HG03039 (cell line): Measurements from ENCODE around the gene KRTAP5-9.
"Not testable (repeated sequence)": the region's sequence is repeated elsewhere in the genome, so short reads cannot be mapped to it uniquely, and the experiment has no call there.

Source experiments
- ATAC-seq: cut with Tn5 transposase; IDR thresholded peaks from one replicate; pipeline ENCODE4 v1.9.1; 2021; ENCODE audit warnings: mild to moderate bottlenecking, moderate library complexity; ENCODE audit not compliant: unreplicated experiment

The KRTAP5-9 gene

GRCh38 chr11:71557257-71557656 is 9.0 kb downstream of the KRTAP5-9 start:
- no peak for ATAC-seq

GRCh38 chr11:71558996-71559395 is 10.8 kb downstream of the KRTAP5-9 start:
- ATAC-seq: no peak

- ATAC-seq: no peak
Measured at GRCh38 chr11:71562120-71562519, 13.9 kb downstream of the KRTAP5-9 start.

GRCh38 chr11:71563406-71563805 is 15.2 kb downstream of the KRTAP5-9 start:
- ATAC-seq: no peak

GRCh38 chr11:71564430-71564829 is 16.2 kb downstream of the KRTAP5-9 start:
- ATAC-seq: no peak

- no peak for ATAC-seq
Measured at GRCh38 chr11:71565263-71565662, 17.0 kb downstream of the KRTAP5-9 start, which contains the start of gene KRTAP5-10. TSS of gene KRTAP5-10 (plus strand) at chr11:71565563. CDS start at chr11:71565588, 25 bp downstream.

- ATAC-seq: no peak
Measured at GRCh38 chr11:71566081-71566620, 17.9 kb downstream of the KRTAP5-9 start.

- ATAC-seq: not testable (repeated sequence)
Measured at GRCh38 chr11:71566626-71567599, 18.7 kb downstream of the KRTAP5-9 start.

GRCh38 chr11:71567633-71568032 is 19.4 kb downstream of the KRTAP5-9 start:
- not testable (repeated sequence) for ATAC-seq

GRCh38 chr11:71568704-71569349 is 20.6 kb downstream of the KRTAP5-9 start:
- ATAC-seq: no peak

GRCh38 chr11:71571101-71571850 is 23.1 kb downstream of the KRTAP5-9 start:
- ATAC-seq: not testable (repeated sequence)

- ATAC-seq: no peak
Measured at GRCh38 chr11:71572811-71573210, 24.6 kb downstream of the KRTAP5-9 start.

GRCh38 chr11:71574418-71574817 is 26.2 kb downstream of the KRTAP5-9 start:
- ATAC-seq: no peak

GRCh38 chr11:71575723-71576424 is 27.7 kb downstream of the KRTAP5-9 start:
- ATAC-seq: no peak

- ATAC-seq: not testable (repeated sequence)
Measured at GRCh38 chr11:71576688-71577465, 28.7 kb downstream of the KRTAP5-9 start.

GRCh38 chr11:71577469-71578004 is 29.3 kb downstream of the KRTAP5-9 start:
- no peak for ATAC-seq

- ATAC-seq: not testable (repeated sequence)
Measured at GRCh38 chr11:71579513-71579912, 31.3 kb downstream of the KRTAP5-9 start.

- no peak for ATAC-seq
Measured at GRCh38 chr11:71580057-71581003, 32.1 kb downstream of the KRTAP5-9 start.
